MCF 10A (cell line): Measurements from ENCODE around the gene ATXN10. TPM values are rescaled to one million over a fixed set of nuclear protein-coding genes. Genes with fewer than 3 reads are reported as not detected.

Source experiments
- BruUV-seq: library from RNA; stranded (reverse); fragments of 400-500 nt; replicated peaks from 2 replicates; lab custom pipeline; 2021; lab: Mats Ljungman, UMichigan
- CTCF ChIA-PET: fragments of 300-600 bp; sonication (Branson Sonifier 250); formaldehyde crosslinking; extraction: SDS; loops from one replicate; lab custom pipeline; 2021; ENCODE audit warnings: antibody characterized with exemption, inconsistent platforms; lab: Yijun Ruan, JAX
- POLR2A ChIA-PET: fragments of 300-600, 350-650 bp; sonication (Branson Sonifier 250); formaldehyde crosslinking; extraction: SDS; loops from one replicate; lab custom pipeline; 2020; ENCODE audit warnings: antibody characterized with exemption, inconsistent platforms; lab: Yijun Ruan, JAX
- DNase-seq: peaks from one replicate; pipeline ENCODE4 v3.0.0-alpha.2; 2018; ENCODE audit not compliant: unreplicated experiment
- H3K27ac Mint-ChIP-seq: one replicate; pipeline ENCODE4 v1.8.0; 2022; ENCODE audit warnings: mild to moderate bottlenecking, low read depth, mixed read lengths; ENCODE audit not compliant: unreplicated experiment
- H3K27me3 Mint-ChIP-seq: one replicate; pipeline ENCODE4 v1.8.0; 2022; ENCODE audit warnings: mixed read lengths; ENCODE audit not compliant: insufficient read depth, unreplicated experiment
- H3K36me3 Mint-ChIP-seq: one replicate; pipeline ENCODE4 v1.8.0; 2022; ENCODE audit warnings: mild to moderate bottlenecking, moderate library complexity, mixed read lengths; ENCODE audit not compliant: insufficient read depth, unreplicated experiment
- H3K4me1 Mint-ChIP-seq: one replicate; pipeline ENCODE4 v1.8.0; 2022; ENCODE audit warnings: mixed read lengths; ENCODE audit not compliant: insufficient read depth, unreplicated experiment
- H3K4me3 Mint-ChIP-seq: one replicate; pipeline ENCODE4 v1.8.0; 2022; ENCODE audit warnings: mild to moderate bottlenecking, moderate library complexity, mixed read lengths; ENCODE audit not compliant: unreplicated experiment
- H3K9me3 Mint-ChIP-seq: one replicate; pipeline ENCODE4 v1.8.0; 2022; ENCODE audit warnings: mixed read lengths; ENCODE audit not compliant: unreplicated experiment
- intact Hi-C: fragments of 100-400 bp; cut with micrococcal nuclease; formaldehyde crosslinking; loops from 2 replicates; pipeline ENCODE4 v1.14.1; 2022
- total RNA-seq: library from RNA; stranded (reverse); gene quantifications from 2 replicates; pipeline ENCODE4 v1.2.3, GENCODE V29; 2022
- TF ChIP-seq, protein P1 (sequence below): fragments of 200-600 bp; IDR thresholded peaks from one replicate; pipeline ENCODE4 v1.8.0; 2022; ENCODE audit warnings: antibody characterized with exemption, mild to moderate bottlenecking; ENCODE audit not compliant: unreplicated experiment

Gene ATXN10
- total RNA-seq, 1 experiment from 2014 or later = 193 TPM

DNA sequence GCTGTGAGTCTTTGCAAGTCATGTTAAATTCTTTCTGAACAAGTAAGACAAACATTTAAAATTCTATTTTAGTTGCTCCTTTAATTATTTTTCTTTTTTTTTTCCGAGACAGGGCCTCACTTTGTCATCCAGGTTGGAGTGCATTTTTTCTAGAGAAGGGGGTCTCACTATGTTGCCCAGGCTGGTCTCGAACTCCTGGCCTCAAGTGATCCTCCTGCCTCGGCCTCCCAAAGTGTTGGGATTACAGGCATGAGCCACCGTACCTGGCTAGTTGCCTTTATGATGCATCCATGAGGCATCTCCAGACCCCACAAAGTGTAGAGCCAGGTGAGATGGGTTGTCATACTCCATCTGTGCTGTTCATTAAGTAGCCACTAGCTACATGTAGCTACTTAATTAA lies 4.4 kb downstream of the ATXN10 start:
- POLR2A ChIA-PET = interaction anchor here (0.6 to 5.8 kb wide), 3 partner anchors 11 to 301 kb away, joined by 3 to 44 read pairs (median 3); no protein-coding TSS in a partner anchor
- peaks cover 47% of the 10 kb centered on the region for H3K4me1 Mint-ChIP-seq
- no TSS peak for BruUV-seq
- H3K9me3 Mint-ChIP-seq = no peaks in the 10 kb centered on the region
- CTCF ChIA-PET = no interaction called here
- H3K36me3 Mint-ChIP-seq = peaks cover 24% of the 10 kb centered on the region
- no peaks in the 10 kb centered on the region for H3K27me3 Mint-ChIP-seq
- H3K27ac Mint-ChIP-seq = no peak overlapping the region
- no peak overlapping the region for H3K4me3 Mint-ChIP-seq
- TF ChIP-seq, protein P1, sequence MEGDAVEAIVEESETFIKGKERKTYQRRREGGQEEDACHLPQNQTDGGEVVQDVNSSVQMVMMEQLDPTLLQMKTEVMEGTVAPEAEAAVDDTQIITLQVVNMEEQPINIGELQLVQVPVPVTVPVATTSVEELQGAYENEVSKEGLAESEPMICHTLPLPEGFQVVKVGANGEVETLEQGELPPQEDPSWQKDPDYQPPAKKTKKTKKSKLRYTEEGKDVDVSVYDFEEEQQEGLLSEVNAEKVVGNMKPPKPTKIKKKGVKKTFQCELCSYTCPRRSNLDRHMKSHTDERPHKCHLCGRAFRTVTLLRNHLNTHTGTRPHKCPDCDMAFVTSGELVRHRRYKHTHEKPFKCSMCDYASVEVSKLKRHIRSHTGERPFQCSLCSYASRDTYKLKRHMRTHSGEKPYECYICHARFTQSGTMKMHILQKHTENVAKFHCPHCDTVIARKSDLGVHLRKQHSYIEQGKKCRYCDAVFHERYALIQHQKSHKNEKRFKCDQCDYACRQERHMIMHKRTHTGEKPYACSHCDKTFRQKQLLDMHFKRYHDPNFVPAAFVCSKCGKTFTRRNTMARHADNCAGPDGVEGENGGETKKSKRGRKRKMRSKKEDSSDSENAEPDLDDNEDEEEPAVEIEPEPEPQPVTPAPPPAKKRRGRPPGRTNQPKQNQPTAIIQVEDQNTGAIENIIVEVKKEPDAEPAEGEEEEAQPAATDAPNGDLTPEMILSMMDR = no peak
- no peak for DNase-seq
- intact Hi-C loops = no loop called here

- no TSS peak for BruUV-seq
- TF ChIP-seq, protein P1 = no peak
- CTCF ChIA-PET = interaction anchor here (0.6 to 1.4 kb wide), 5 partner anchors 13 to 678 kb away, joined by 3 read pairs; no protein-coding TSS in a partner anchor
- POLR2A ChIA-PET = interaction anchor here (0.7 kb wide), 1 partner anchor 8 kb away, joined by 4 read pairs; no protein-coding TSS in a partner anchor
- Mint-ChIP-seq H3K4me3 (no peak overlapping the region), H3K27ac (no peak overlapping the region), H3K9me3 (no peaks in the 10 kb centered on the region), H3K27me3 (no peaks in the 10 kb centered on the region), H3K36me3 (peaks cover 16% of the 10 kb centered on the region), H3K4me1 (peaks cover 47% of the 10 kb centered on the region)
- no peak for DNase-seq
- intact Hi-C loops = no loop called here
These were observed 5.4 kb downstream of the ATXN10 start for GRCh38 chr22:45677063-45677462.

GRCh38 chr22:45678961-45679912 lies 7.6 kb downstream of the ATXN10 start:
- peak overlapping the region; percentile 22 for H3K4me3 Mint-ChIP-seq
- H3K36me3 Mint-ChIP-seq = peaks cover 16% of the 10 kb centered on the region
- peak; percentile 49 for DNase-seq
- ChIA-PET POLR2A (interaction anchor here (0.6 to 1.2 kb wide), 6 partner anchors 8 to 397 kb away, joined by 3 to 14 read pairs (median 4); partner anchors contain the start of gene ATXN10), CTCF (interaction anchor here (0.6 to 1.3 kb wide), 3 partner anchors 32 to 80 kb away, joined by 3 to 6 read pairs (median 3); no protein-coding TSS in a partner anchor)
- H3K27me3 Mint-ChIP-seq = no peaks in the 10 kb centered on the region
- no peaks in the 10 kb centered on the region for H3K9me3 Mint-ChIP-seq
- TF ChIP-seq, protein P1 = no peak
- H3K27ac Mint-ChIP-seq = peak overlapping the region; percentile 87
- no TSS peak for BruUV-seq
- peaks cover 31% of the 10 kb centered on the region for H3K4me1 Mint-ChIP-seq
- intact Hi-C loops = no loop called here
